ENCODE data around the gene CHRNG.
"Not testable (repeated sequence)": the region's sequence is repeated elsewhere in the genome, so short reads cannot be mapped to it uniquely, and the experiment has no call there.

The CHRNG gene

GRCh38 chr2:232528746-232529460, 10.6 kb upstream of the CHRNG start:
- no peak for DNase-seq

- DNase-seq: no peak
Measured at GRCh38 chr2:232529806-232530547, 9.5 kb upstream of the CHRNG start.

GRCh38 chr2:232530626-232531260, 8.7 kb upstream of the CHRNG start:
- no peak for DNase-seq

- no peak for DNase-seq
Measured at GRCh38 chr2:232532419-232532818, 7.1 kb upstream of the CHRNG start.

GRCh38 chr2:232532821-232533220, 6.7 kb upstream of the CHRNG start:
- not testable (repeated sequence) for DNase-seq

- DNase-seq: peak; percentile 11
Measured at GRCh38 chr2:232533944-232534710, 5.4 kb upstream of the CHRNG start.

- DNase-seq: peak; percentile 6
Measured at GRCh38 chr2:232534940-232535651, 4.4 kb upstream of the CHRNG start.

- no peak for DNase-seq
Measured at GRCh38 chr2:232535761-232536530, 3.5 kb upstream of the CHRNG start.

GRCh38 chr2:232537079-232537478, 2.4 kb upstream of the CHRNG start:
- no peak for DNase-seq

GRCh38 chr2:232537499-232537898, 2.0 kb upstream of the CHRNG start:
- DNase-seq: no peak

GRCh38 chr2:232538671-232539070, 821 bp upstream of the CHRNG start:
- DNase-seq: no peak

- DNase-seq: no peak
Measured at GRCh38 chr2:232540441-232541041, 1.0 kb downstream of the CHRNG start.

- no peak for DNase-seq
Measured at GRCh38 chr2:232541195-232541960, 1.9 kb downstream of the CHRNG start.

- DNase-seq: no peak
Measured at GRCh38 chr2:232541961-232542714, 2.6 kb downstream of the CHRNG start.

GRCh38 chr2:232542715-232543467, 3.4 kb downstream of the CHRNG start:
- DNase-seq: no peak

GRCh38 chr2:232543491-232543890, 4.0 kb downstream of the CHRNG start:
- no peak for DNase-seq

GRCh38 chr2:232543928-232544631, 4.6 kb downstream of the CHRNG start:
- no peak for DNase-seq

- no peak for DNase-seq
Measured at GRCh38 chr2:232544674-232545073, 5.2 kb downstream of the CHRNG start.
